ENCODE measurements around the gene MANBA.

MANBA gene

GRCh38 chr4:102614801-102615200 is 146.0 kb downstream of the MANBA start:
- peak in 1 of 3 donors; percentile 27 for DNase-seq
- Histone ChIP-seq H3K4me3 (ENCODE audit: insufficient read depth, low read depth, low read length, poor library complexity, severe bottlenecking) (peak overlapping the region; percentile 43), H3K27me3 (replicated peaks; ENCODE audit: control insufficient read depth, insufficient read depth, low read length, poor library complexity, severe bottlenecking) (no peaks in the 10 kb centered on the region), H3K4me1 (ENCODE audit: control insufficient read depth, insufficient read depth, low read length, poor library complexity, severe bottlenecking) (peaks cover 44% of the 10 kb centered on the region), H3K9me3 (ENCODE audit: control insufficient read depth, low read length) (no peaks in the 10 kb centered on the region), H3K36me3 (ENCODE audit: control insufficient read depth, insufficient read depth, low read length) (peaks cover 41% of the 10 kb centered on the region), H3K27ac (ENCODE audit: insufficient read depth, low read length, poor library complexity, severe bottlenecking) (peak overlapping the region; percentile 82)

- H3K9me3 ChIP-seq (ENCODE audit: control insufficient read depth, low read length) = no peaks in the 10 kb centered on the region
- H3K36me3 ChIP-seq (ENCODE audit: control insufficient read depth, insufficient read depth, low read length) = peaks cover 53% of the 10 kb centered on the region
- peak overlapping the region; percentile 43 for H3K4me3 ChIP-seq (ENCODE audit: insufficient read depth, low read depth, low read length, poor library complexity, severe bottlenecking)
- peaks cover 44% of the 10 kb centered on the region for H3K4me1 ChIP-seq (ENCODE audit: control insufficient read depth, insufficient read depth, low read length, poor library complexity, severe bottlenecking)
- peak; percentile 30 to 33 (median 30) for DNase-seq
- peak overlapping the region; percentile 82 for H3K27ac ChIP-seq (ENCODE audit: insufficient read depth, low read length, poor library complexity, severe bottlenecking)
- no peaks in the 10 kb centered on the region for H3K27me3 ChIP-seq (replicated peaks; ENCODE audit: control insufficient read depth, insufficient read depth, low read length, poor library complexity, severe bottlenecking)
These were observed 147.9 kb downstream of the MANBA start for GRCh38 chr4:102612824-102613366.

- no peak for DNase-seq
- Histone ChIP-seq H3K27ac (ENCODE audit: insufficient read depth, low read length, poor library complexity, severe bottlenecking) (peak overlapping the region; percentile 82), H3K27me3 (replicated peaks; ENCODE audit: control insufficient read depth, insufficient read depth, low read length, poor library complexity, severe bottlenecking) (no peaks in the 10 kb centered on the region), H3K4me1 (ENCODE audit: control insufficient read depth, insufficient read depth, low read length, poor library complexity, severe bottlenecking) (peaks cover 44% of the 10 kb centered on the region), H3K9me3 (ENCODE audit: control insufficient read depth, low read length) (no peaks in the 10 kb centered on the region), H3K36me3 (ENCODE audit: control insufficient read depth, insufficient read depth, low read length) (peaks cover 60% of the 10 kb centered on the region), H3K4me3 (ENCODE audit: insufficient read depth, low read depth, low read length, poor library complexity, severe bottlenecking) (no peak overlapping the region)
These were observed 148.6 kb downstream of the MANBA start for GRCh38 chr4:102612210-102612609.

GRCh38 chr4:102610476-102610875 is 150.3 kb downstream of the MANBA start:
- no peak for DNase-seq
- Histone ChIP-seq H3K9me3 (ENCODE audit: control insufficient read depth, low read length) (no peaks in the 10 kb centered on the region), H3K4me3 (ENCODE audit: insufficient read depth, low read depth, low read length, poor library complexity, severe bottlenecking) (no peak overlapping the region), H3K36me3 (ENCODE audit: control insufficient read depth, insufficient read depth, low read length) (peaks cover 68% of the 10 kb centered on the region), H3K4me1 (ENCODE audit: control insufficient read depth, insufficient read depth, low read length, poor library complexity, severe bottlenecking) (peaks cover 35% of the 10 kb centered on the region), H3K27me3 (replicated peaks; ENCODE audit: control insufficient read depth, insufficient read depth, low read length, poor library complexity, severe bottlenecking) (no peaks in the 10 kb centered on the region), H3K27ac (ENCODE audit: insufficient read depth, low read length, poor library complexity, severe bottlenecking) (no peak overlapping the region)

GRCh38 chr4:102610007-102610406 is 150.8 kb downstream of the MANBA start:
- H3K27me3 ChIP-seq (replicated peaks; ENCODE audit: control insufficient read depth, insufficient read depth, low read length, poor library complexity, severe bottlenecking) = no peaks in the 10 kb centered on the region
- no peak overlapping the region for H3K4me3 ChIP-seq (ENCODE audit: insufficient read depth, low read depth, low read length, poor library complexity, severe bottlenecking)
- no peak for DNase-seq
- peaks cover 35% of the 10 kb centered on the region for H3K4me1 ChIP-seq (ENCODE audit: control insufficient read depth, insufficient read depth, low read length, poor library complexity, severe bottlenecking)
- H3K27ac ChIP-seq (ENCODE audit: insufficient read depth, low read length, poor library complexity, severe bottlenecking) = no peak overlapping the region
- peaks cover 64% of the 10 kb centered on the region for H3K36me3 ChIP-seq (ENCODE audit: control insufficient read depth, insufficient read depth, low read length)
- H3K9me3 ChIP-seq (ENCODE audit: control insufficient read depth, low read length) = no peaks in the 10 kb centered on the region

GRCh38 chr4:102608190-102608589 is 152.6 kb downstream of the MANBA start:
- H3K36me3 ChIP-seq (ENCODE audit: control insufficient read depth, insufficient read depth, low read length) = peaks cover 69% of the 10 kb centered on the region

GRCh38 chr4:102606846-102607450 is 153.8 kb downstream of the MANBA start:
- Histone ChIP-seq H3K36me3 (ENCODE audit: control insufficient read depth, insufficient read depth, low read length) (peaks cover 66% of the 10 kb centered on the region), H3K9me3 (ENCODE audit: control insufficient read depth, low read length) (no peaks in the 10 kb centered on the region), H3K4me1 (ENCODE audit: control insufficient read depth, insufficient read depth, low read length, poor library complexity, severe bottlenecking) (peaks cover 9% of the 10 kb centered on the region), H3K4me3 (ENCODE audit: insufficient read depth, low read depth, low read length, poor library complexity, severe bottlenecking) (no peak overlapping the region), H3K27me3 (replicated peaks; ENCODE audit: control insufficient read depth, insufficient read depth, low read length, poor library complexity, severe bottlenecking) (no peaks in the 10 kb centered on the region), H3K27ac (ENCODE audit: insufficient read depth, low read length, poor library complexity, severe bottlenecking) (peak overlapping the region; percentile 15)
- no peak for DNase-seq

More at GRCh38 chr4:102608190-102608589, 152.6 kb downstream of the MANBA start:
- DNase-seq = no peak
- no peaks in the 10 kb centered on the region for H3K27me3 ChIP-seq (replicated peaks; ENCODE audit: control insufficient read depth, insufficient read depth, low read length, poor library complexity, severe bottlenecking)
- H3K27ac ChIP-seq (ENCODE audit: insufficient read depth, low read length, poor library complexity, severe bottlenecking) = no peak overlapping the region
- peaks cover 21% of the 10 kb centered on the region for H3K4me1 ChIP-seq (ENCODE audit: control insufficient read depth, insufficient read depth, low read length, poor library complexity, severe bottlenecking)
- no peak overlapping the region for H3K4me3 ChIP-seq (ENCODE audit: insufficient read depth, low read depth, low read length, poor library complexity, severe bottlenecking)
- no peaks in the 10 kb centered on the region for H3K9me3 ChIP-seq (ENCODE audit: control insufficient read depth, low read length)

- Histone ChIP-seq H3K4me1 (ENCODE audit: control insufficient read depth, insufficient read depth, low read length, poor library complexity, severe bottlenecking) (peaks cover 3% of the 10 kb centered on the region), H3K9me3 (ENCODE audit: control insufficient read depth, low read length) (no peaks in the 10 kb centered on the region), H3K27ac (ENCODE audit: insufficient read depth, low read length, poor library complexity, severe bottlenecking) (no peak overlapping the region), H3K36me3 (ENCODE audit: control insufficient read depth, insufficient read depth, low read length) (peaks cover 64% of the 10 kb centered on the region), H3K27me3 (replicated peaks; ENCODE audit: control insufficient read depth, insufficient read depth, low read length, poor library complexity, severe bottlenecking) (no peaks in the 10 kb centered on the region), H3K4me3 (ENCODE audit: insufficient read depth, low read depth, low read length, poor library complexity, severe bottlenecking) (no peak overlapping the region)
- DNase-seq = no peak
These were observed 154.5 kb downstream of the MANBA start for GRCh38 chr4:102606261-102606660.

- peaks cover 52% of the 10 kb centered on the region for H3K36me3 ChIP-seq (ENCODE audit: control insufficient read depth, insufficient read depth, low read length)
- H3K4me1 ChIP-seq (ENCODE audit: control insufficient read depth, insufficient read depth, low read length, poor library complexity, severe bottlenecking) = peaks cover 6% of the 10 kb centered on the region
- DNase-seq = no peak
These were observed 156.4 kb downstream of the MANBA start for GRCh38 chr4:102604222-102604940.

GRCh38 chr4:102601586-102602227 is 159.1 kb downstream of the MANBA start:
- no peak for DNase-seq
- Histone ChIP-seq H3K4me3 (ENCODE audit: insufficient read depth, low read depth, low read length, poor library complexity, severe bottlenecking) (no peak overlapping the region), H3K27me3 (replicated peaks; ENCODE audit: control insufficient read depth, insufficient read depth, low read length, poor library complexity, severe bottlenecking) (no peaks in the 10 kb centered on the region), H3K36me3 (ENCODE audit: control insufficient read depth, insufficient read depth, low read length) (peaks cover 38% of the 10 kb centered on the region), H3K4me1 (ENCODE audit: control insufficient read depth, insufficient read depth, low read length, poor library complexity, severe bottlenecking) (peaks cover 32% of the 10 kb centered on the region), H3K9me3 (ENCODE audit: control insufficient read depth, low read length) (no peaks in the 10 kb centered on the region), H3K27ac (ENCODE audit: insufficient read depth, low read length, poor library complexity, severe bottlenecking) (no peak overlapping the region)

More at GRCh38 chr4:102604222-102604940, 156.4 kb downstream of the MANBA start:
- Histone ChIP-seq H3K9me3 (ENCODE audit: control insufficient read depth, low read length) (no peaks in the 10 kb centered on the region), H3K4me3 (ENCODE audit: insufficient read depth, low read depth, low read length, poor library complexity, severe bottlenecking) (no peak overlapping the region), H3K27me3 (replicated peaks; ENCODE audit: control insufficient read depth, insufficient read depth, low read length, poor library complexity, severe bottlenecking) (no peaks in the 10 kb centered on the region), H3K27ac (ENCODE audit: insufficient read depth, low read length, poor library complexity, severe bottlenecking) (no peak overlapping the region)
